T-helper 17 cell (primary cell): ENCODE results near the gene ATAD2B. TPM values are rescaled to one million over a fixed set of nuclear protein-coding genes. Genes with fewer than 3 reads are reported as not detected.

ENCODE experiments used
- ATAC-seq: fragments of 150-1000 bp; cut with Tn5 transposase; 2 replicates; pipeline ENCODE4 v1.10.0; 2021; ENCODE audit warnings: mild to moderate bottlenecking, moderate library complexity
- DNase-seq, 3 donors: peaks; one replicate each; pipeline versions ENCODE4 v3.0.0 to v3.0.0-alpha.2; 2020 to 2021
- H3K9me3 ChIP-seq: one replicate; pipeline ENCODE4 v1.7.0; 2013; ENCODE audit warnings: low read length, mild to moderate bottlenecking; ENCODE audit not compliant: control insufficient read depth, poor library complexity, severe bottlenecking
- H3K27ac Mint-ChIP-seq: one replicate; pipeline ENCODE4 v1.8.0; 2022; ENCODE audit warnings: mild to moderate bottlenecking, moderate library complexity, mixed read lengths
- H3K27me3 Mint-ChIP-seq: one replicate; pipeline ENCODE4 v1.8.0; 2022; ENCODE audit warnings: mixed read lengths
- H3K36me3 Mint-ChIP-seq: one replicate; pipeline ENCODE4 v1.8.0; 2022; ENCODE audit warnings: low read depth, mixed read lengths
- H3K4me1 Mint-ChIP-seq: one replicate; pipeline ENCODE4 v1.8.0; 2022; ENCODE audit warnings: mild to moderate bottlenecking, mixed read lengths
- H3K4me3 Mint-ChIP-seq: one replicate; pipeline ENCODE4 v1.8.0; 2022; ENCODE audit warnings: mild to moderate bottlenecking, moderate library complexity, mixed read lengths
- total RNA-seq, 4 donors: library from RNA in 2 of 4; stranded (reverse) in 2 of 4; gene quantifications; one replicate each; pipeline ENCODE4 v1.2.3 and lab custom pipeline; 2022 to 2026

ATAD2B gene
- total RNA-seq, 2 donors from 2014 or later = 48.3 to 52.3 TPM

- Mint-ChIP-seq H3K36me3 (no peaks in the 10 kb centered on the region), H3K4me3 (no peak overlapping the region), H3K27ac (no peak overlapping the region), H3K27me3 (no peaks in the 10 kb centered on the region), H3K4me1 (peaks cover 2% of the 10 kb centered on the region)
- DNase-seq = no peak
- peak; percentile 62 for ATAC-seq
- no peaks in the 10 kb centered on the region for H3K9me3 ChIP-seq
Observed at GRCh38 chr2:23824777-23825212, 102.1 kb downstream of the ATAD2B start.

- no peak for ATAC-seq
- no peaks in the 10 kb centered on the region for H3K9me3 ChIP-seq
- Mint-ChIP-seq H3K36me3 (no peaks in the 10 kb centered on the region), H3K27me3 (no peaks in the 10 kb centered on the region), H3K4me3 (no peak overlapping the region), H3K27ac (no peak overlapping the region), H3K4me1 (peaks cover 2% of the 10 kb centered on the region)
- no peak for DNase-seq
Observed at GRCh38 chr2:23823863-23824262, 103.1 kb downstream of the ATAD2B start.

- H3K27me3 Mint-ChIP-seq = no peaks in the 10 kb centered on the region
- no peak overlapping the region for H3K4me3 Mint-ChIP-seq
- DNase-seq (no peak), ATAC-seq (no peak)
- no peaks in the 10 kb centered on the region for H3K9me3 ChIP-seq
- H3K27ac Mint-ChIP-seq = no peak overlapping the region
- peaks cover 6% of the 10 kb centered on the region for H3K4me1 Mint-ChIP-seq
- H3K36me3 Mint-ChIP-seq = peaks cover 8% of the 10 kb centered on the region
Observed at GRCh38 chr2:23814963-23815362, 112.0 kb downstream of the ATAD2B start.

GRCh38 chr2:23813438-23813837 lies 113.5 kb downstream of the ATAD2B start:
- ATAC-seq = no peak
- Mint-ChIP-seq H3K27ac (peak overlapping the region; percentile 9), H3K4me3 (no peak overlapping the region), H3K4me1 (peaks cover 6% of the 10 kb centered on the region), H3K27me3 (no peaks in the 10 kb centered on the region), H3K36me3 (peaks cover 8% of the 10 kb centered on the region)
- no peaks in the 10 kb centered on the region for H3K9me3 ChIP-seq
- DNase-seq = no peak

- Mint-ChIP-seq H3K4me1 (peaks cover 2% of the 10 kb centered on the region), H3K27ac (no peak overlapping the region), H3K4me3 (no peak overlapping the region), H3K27me3 (no peaks in the 10 kb centered on the region), H3K36me3 (peaks cover 3% of the 10 kb centered on the region)
- ATAC-seq (no peak), DNase-seq (no peak)
- H3K9me3 ChIP-seq = no peaks in the 10 kb centered on the region
Observed at GRCh38 chr2:23809150-23809549, 117.8 kb downstream of the ATAD2B start.

- no peak for ATAC-seq
- peaks cover 3% of the 10 kb centered on the region for H3K36me3 Mint-ChIP-seq
- no peaks in the 10 kb centered on the region for H3K27me3 Mint-ChIP-seq
- H3K4me1 Mint-ChIP-seq = peaks cover 4% of the 10 kb centered on the region
- no peak for DNase-seq
- H3K4me3 Mint-ChIP-seq = no peak overlapping the region
- H3K9me3 ChIP-seq = no peaks in the 10 kb centered on the region
- no peak overlapping the region for H3K27ac Mint-ChIP-seq
Observed at GRCh38 chr2:23806665-23807249, 120.2 kb downstream of the ATAD2B start.

GRCh38 chr2:23806201-23806600 lies 120.7 kb downstream of the ATAD2B start:
- ATAC-seq (no peak), DNase-seq (no peak)
- H3K9me3 ChIP-seq = no peaks in the 10 kb centered on the region
- Mint-ChIP-seq H3K36me3 (peaks cover 3% of the 10 kb centered on the region), H3K4me1 (peaks cover 4% of the 10 kb centered on the region), H3K27me3 (no peaks in the 10 kb centered on the region), H3K27ac (no peak overlapping the region), H3K4me3 (no peak overlapping the region)

- no peaks in the 10 kb centered on the region for H3K9me3 ChIP-seq
- Mint-ChIP-seq H3K4me1 (peaks cover 4% of the 10 kb centered on the region), H3K27ac (no peak overlapping the region), H3K27me3 (no peaks in the 10 kb centered on the region), H3K4me3 (no peak overlapping the region), H3K36me3 (peaks cover 3% of the 10 kb centered on the region)
- DNase-seq (no peak), ATAC-seq (no peak)
Observed at GRCh38 chr2:23803965-23804542, 122.9 kb downstream of the ATAD2B start.

GRCh38 chr2:23803264-23803964 lies 123.5 kb downstream of the ATAD2B start:
- no peak overlapping the region for H3K27ac Mint-ChIP-seq
- H3K4me1 Mint-ChIP-seq = peaks cover 4% of the 10 kb centered on the region
- ATAC-seq = no peak
- DNase-seq = no peak
- peaks cover 3% of the 10 kb centered on the region for H3K36me3 Mint-ChIP-seq
- no peaks in the 10 kb centered on the region for H3K27me3 Mint-ChIP-seq
- no peaks in the 10 kb centered on the region for H3K9me3 ChIP-seq
- H3K4me3 Mint-ChIP-seq = no peak overlapping the region

GRCh38 chr2:23801396-23801795 lies 125.5 kb downstream of the ATAD2B start:
- DNase-seq = no peak
- H3K9me3 ChIP-seq = no peaks in the 10 kb centered on the region
- no peak overlapping the region for H3K27ac Mint-ChIP-seq
- ATAC-seq = no peak
- peaks cover 3% of the 10 kb centered on the region for H3K36me3 Mint-ChIP-seq
- H3K4me3 Mint-ChIP-seq = no peak overlapping the region
- H3K4me1 Mint-ChIP-seq = peaks cover 4% of the 10 kb centered on the region
- H3K27me3 Mint-ChIP-seq = no peaks in the 10 kb centered on the region

GRCh38 chr2:23794234-23794633 lies 132.7 kb downstream of the ATAD2B start:
- H3K4me1 Mint-ChIP-seq = peaks cover 7% of the 10 kb centered on the region
- H3K9me3 ChIP-seq = no peaks in the 10 kb centered on the region
- peaks cover 6% of the 10 kb centered on the region for H3K36me3 Mint-ChIP-seq
- H3K27me3 Mint-ChIP-seq = no peaks in the 10 kb centered on the region
- DNase-seq = no peak
- no peak for ATAC-seq
- H3K27ac Mint-ChIP-seq = no peak overlapping the region
- no peak overlapping the region for H3K4me3 Mint-ChIP-seq

GRCh38 chr2:23793476-23793875 lies 133.4 kb downstream of the ATAD2B start:
- H3K36me3 Mint-ChIP-seq = peaks cover 6% of the 10 kb centered on the region
- ATAC-seq (no peak), DNase-seq (no peak)
- H3K27ac Mint-ChIP-seq = no peak overlapping the region
- H3K27me3 Mint-ChIP-seq = no peaks in the 10 kb centered on the region
- H3K9me3 ChIP-seq = no peaks in the 10 kb centered on the region
- peaks cover 15% of the 10 kb centered on the region for H3K4me1 Mint-ChIP-seq
- no peak overlapping the region for H3K4me3 Mint-ChIP-seq

GRCh38 chr2:23791030-23791429 lies 135.9 kb downstream of the ATAD2B start:
- Mint-ChIP-seq H3K4me3 (no peak overlapping the region), H3K4me1 (peaks cover 21% of the 10 kb centered on the region), H3K27me3 (no peaks in the 10 kb centered on the region), H3K27ac (no peak overlapping the region), H3K36me3 (peaks cover 6% of the 10 kb centered on the region)
- DNase-seq = no peak
- no peak for ATAC-seq
- no peaks in the 10 kb centered on the region for H3K9me3 ChIP-seq

GRCh38 chr2:23789012-23789411 lies 137.9 kb downstream of the ATAD2B start:
- H3K27me3 Mint-ChIP-seq = no peaks in the 10 kb centered on the region
- peaks cover 6% of the 10 kb centered on the region for H3K36me3 Mint-ChIP-seq
- H3K27ac Mint-ChIP-seq = peak overlapping the region; percentile 19
- H3K9me3 ChIP-seq = no peaks in the 10 kb centered on the region
- H3K4me3 Mint-ChIP-seq = no peak overlapping the region
- ATAC-seq = no peak
- H3K4me1 Mint-ChIP-seq = peaks cover 21% of the 10 kb centered on the region
- no peak for DNase-seq
